ENCODE data around the gene PEAK1. TPM values are rescaled to one million over a fixed set of nuclear protein-coding genes. Genes with fewer than 3 reads are reported as not detected.

PEAK1 gene
- total RNA-seq, 1 experiment from 2014 or later = 21.2 TPM

GRCh38 chr15:77409259-77410156 is 10.4 kb downstream of the PEAK1 start:
- H3K23ac ChIP-seq (ENCODE audit: insufficient read length, low read depth, low read length) = no peak overlapping the region
- H3K9me3 Mint-ChIP-seq = peaks cover 10% of the 10 kb centered on the region in 2 experiments
- no peak overlapping the region for H2BK20ac ChIP-seq (ENCODE audit: low read depth, low read length, poor library complexity, severe bottlenecking)
- H2BK5ac ChIP-seq (ENCODE audit: insufficient read length, low read length) = no peak overlapping the region
- no peaks in the 10 kb centered on the region for H3K23me2 ChIP-seq (ENCODE audit: insufficient read length, low read depth, low read length, poor library complexity, severe bottlenecking)
- H3K27me3 Mint-ChIP-seq (ENCODE audit: low read depth) = no peaks in the 10 kb centered on the region
- H4K8ac ChIP-seq (replicated peaks; ENCODE audit: insufficient read length, low read depth, low read length) = no peak overlapping the region
- no peak overlapping the region for H2BK120ac ChIP-seq (ENCODE audit: low read depth, low read length, poor library complexity, severe bottlenecking)
- no peaks in the 10 kb centered on the region for H4K20me1 ChIP-seq (ENCODE audit: control insufficient read depth, insufficient read depth, insufficient read length)
- no peak overlapping the region for H2BK12ac ChIP-seq (ENCODE audit: insufficient read length, low read depth, low read length)
- H3K56ac ChIP-seq (ENCODE audit: insufficient read length, low read depth, low read length) = no peak overlapping the region
- no peak overlapping the region for H2AK5ac ChIP-seq (ENCODE audit: insufficient read length, low read length)
- no peak overlapping the region for H4K91ac ChIP-seq (ENCODE audit: insufficient read length, low read depth, low read length)
- no peak overlapping the region for H3K14ac ChIP-seq (ENCODE audit: insufficient read depth, low read length)
- TF ChIP-seq, protein P1, sequence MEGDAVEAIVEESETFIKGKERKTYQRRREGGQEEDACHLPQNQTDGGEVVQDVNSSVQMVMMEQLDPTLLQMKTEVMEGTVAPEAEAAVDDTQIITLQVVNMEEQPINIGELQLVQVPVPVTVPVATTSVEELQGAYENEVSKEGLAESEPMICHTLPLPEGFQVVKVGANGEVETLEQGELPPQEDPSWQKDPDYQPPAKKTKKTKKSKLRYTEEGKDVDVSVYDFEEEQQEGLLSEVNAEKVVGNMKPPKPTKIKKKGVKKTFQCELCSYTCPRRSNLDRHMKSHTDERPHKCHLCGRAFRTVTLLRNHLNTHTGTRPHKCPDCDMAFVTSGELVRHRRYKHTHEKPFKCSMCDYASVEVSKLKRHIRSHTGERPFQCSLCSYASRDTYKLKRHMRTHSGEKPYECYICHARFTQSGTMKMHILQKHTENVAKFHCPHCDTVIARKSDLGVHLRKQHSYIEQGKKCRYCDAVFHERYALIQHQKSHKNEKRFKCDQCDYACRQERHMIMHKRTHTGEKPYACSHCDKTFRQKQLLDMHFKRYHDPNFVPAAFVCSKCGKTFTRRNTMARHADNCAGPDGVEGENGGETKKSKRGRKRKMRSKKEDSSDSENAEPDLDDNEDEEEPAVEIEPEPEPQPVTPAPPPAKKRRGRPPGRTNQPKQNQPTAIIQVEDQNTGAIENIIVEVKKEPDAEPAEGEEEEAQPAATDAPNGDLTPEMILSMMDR (conservative IDR thresholded peaks at IDR 0.05) = no peak
- DNase-seq = no peak
- H3T11ph ChIP-seq (ENCODE audit: low read length) = no peak overlapping the region
- no peak overlapping the region for H3K4me2 ChIP-seq (ENCODE audit: insufficient read depth, insufficient read length, low read length)
- H3K27me3 ChIP-seq (ENCODE audit: insufficient read depth, low read length) = no peaks in the 10 kb centered on the region
- no peak overlapping the region for H2BK15ac ChIP-seq (ENCODE audit: low read depth, low read length)
- peaks cover 22 to 35% of the 10 kb centered on the region in 2 experiments for H3K4me1 Mint-ChIP-seq
- peaks cover 7 to 14% (median 12%) of the 10 kb centered on the region in 3 experiments; a peak in 6 of 7 replicates for H3K36me3 Mint-ChIP-seq (ENCODE audit: insufficient read depth in 1 of 3, low read depth in 3 of 3)
- no peak overlapping the region for H3K27ac ChIP-seq (ENCODE audit: insufficient read length, low read depth, low read length)
- no peaks in the 10 kb centered on the region; the same call in 1 of the 2 replicates for H3K79me2 ChIP-seq (ENCODE audit: insufficient read depth, low read length)
- no peak overlapping the region for H4K5ac ChIP-seq (ENCODE audit: insufficient read length, low read depth, low read length)
- no peak overlapping the region for H3K9ac ChIP-seq (ENCODE audit: extremely low read depth, insufficient read length, low read length)
- H3K4me3 Mint-ChIP-seq = no peak overlapping the region
- no peaks in the 10 kb centered on the region; the same call in 1 of the 2 replicates for H3K4me1 ChIP-seq (ENCODE audit: insufficient read depth, low read length)
- no CpG with 5 or more reads among the region's 4 CpGs for WGBS (ENCODE audit: extremely low coverage, insufficient read length, low lambda C conversion rate)
- peaks cover 3% of the 10 kb centered on the region for H3K79me1 ChIP-seq (ENCODE audit: insufficient read depth, low read depth, low read length, poor library complexity, severe bottlenecking)
- H3K9me3 ChIP-seq (ENCODE audit: control insufficient read depth, low read depth, low read length) = no peaks in the 10 kb centered on the region
- peak overlapping the region; percentile 45 to 53 (median 51); a peak in 2 of 7 replicates for H3K27ac Mint-ChIP-seq
- H2AFZ ChIP-seq (ENCODE audit: low read length) = no peak overlapping the region
- no peak overlapping the region for H3K4ac ChIP-seq (ENCODE audit: low read depth, low read length)
- no peak overlapping the region for H3K18ac ChIP-seq (ENCODE audit: insufficient read length, low read depth, low read length)

All from H9 (cell line).